ENCODE measurements around the gene HRAS. TPM values are rescaled to one million over a fixed set of nuclear protein-coding genes. Genes with fewer than 3 reads are reported as not detected.

Gene HRAS
- total RNA-seq, 4 donors from 2014 or later = 56.7 to 106 (median 85.2) TPM

- H3K9me3 ChIP-seq = no peaks in the 10 kb centered on the region
- peaks cover 38 to 53% (median 43%) of the 10 kb centered on the region in 3 donors for H3K4me1 ChIP-seq
- H3K36me3 ChIP-seq = peaks cover 18 to 46% (median 26%) of the 10 kb centered on the region in 3 donors
- no peak for DNase-seq
- intact Hi-C loops (cut with DNase I) = no loop called here
- WGBS, 2 donors = 85% methylated on average over 4 of the region's 23 CpGs; no CpG with 5 or more reads in 1 of the 2 donors
- TF ChIP-seq CTCF (IDR thresholded peaks at IDR 0.05) (no peak), POLR2A (IDR thresholded peaks at IDR 0.05) (no peak)
- no peak overlapping the region for H3K27ac ChIP-seq
- no peak overlapping the region for H3K4me3 ChIP-seq
- no peaks in the 10 kb centered on the region for H3K27me3 ChIP-seq
Measured at GRCh38 chr11:532527-532985, 2.8 kb downstream of the HRAS start.

- 62 to 73% methylated on average over 8 to 11 of the region's 18 CpGs for WGBS, 2 donors
- TF ChIP-seq CTCF (IDR thresholded peaks at IDR 0.05) (no peak), POLR2A (IDR thresholded peaks at IDR 0.05) (no peak)
- H3K27me3 ChIP-seq = no peaks in the 10 kb centered on the region
- H3K27ac ChIP-seq = no peak overlapping the region
- H3K9me3 ChIP-seq = no peaks in the 10 kb centered on the region
- peaks cover 18 to 46% (median 26%) of the 10 kb centered on the region in 3 donors for H3K36me3 ChIP-seq
- H3K4me1 ChIP-seq = peaks cover 32 to 48% (median 37%) of the 10 kb centered on the region in 3 donors
- H3K4me3 ChIP-seq = no peak overlapping the region
- intact Hi-C loops (cut with DNase I) = no loop called here
- no peak for DNase-seq
Measured at GRCh38 chr11:531919-532526, 3.4 kb downstream of the HRAS start.

GRCh38 chr11:530960-531831, 4.2 kb downstream of the HRAS start:
- DNase-seq = no peak
- Histone ChIP-seq H3K36me3 (peaks cover 18 to 46% (median 26%) of the 10 kb centered on the region in 3 donors), H3K27ac (no peak overlapping the region), H3K4me3 (no peak overlapping the region), H3K9me3 (no peaks in the 10 kb centered on the region), H3K4me1 (peaks cover 24 to 40% (median 29%) of the 10 kb centered on the region in 3 donors), H3K27me3 (no peaks in the 10 kb centered on the region)
- WGBS, 2 donors = 87% methylated on average over 5 of the region's 28 CpGs; no CpG with 5 or more reads in 1 of the 2 donors
- TF ChIP-seq POLR2A (IDR thresholded peaks at IDR 0.05) = no peak
- no peak for TF ChIP-seq CTCF (IDR thresholded peaks at IDR 0.05)
- intact Hi-C loops (cut with DNase I) = no loop called here

GRCh38 chr11:529728-530411, 5.5 kb downstream of the HRAS start:
- 73% methylated on average over 6 of the region's 18 CpGs; no CpG with 5 or more reads in 1 of the 2 donors for WGBS, 2 donors

More at GRCh38 chr11:529728-530411, 5.5 kb downstream of the HRAS start:
- Histone ChIP-seq H3K27me3 (no peaks in the 10 kb centered on the region), H3K36me3 (peaks cover 18 to 46% (median 26%) of the 10 kb centered on the region in 3 donors), H3K4me1 (peaks cover 20 to 34% (median 26%) of the 10 kb centered on the region in 3 donors), H3K4me3 (no peak overlapping the region), H3K27ac (no peak overlapping the region), H3K9me3 (no peaks in the 10 kb centered on the region)
- DNase-seq = no peak
- intact Hi-C loops (cut with DNase I) = no loop called here
- TF ChIP-seq POLR2A (IDR thresholded peaks at IDR 0.05) = no peak
- no peak for TF ChIP-seq CTCF (IDR thresholded peaks at IDR 0.05)

Measured in esophagus squamous epithelium (tissue), 5 donors.